Activated CD4-positive, alpha-beta T cell treated with anti-CD3 and anti-CD28 coated beads for 4 hours (primary cell): Measurements from ENCODE around the gene NECAB2.

Source experiments
- DNase-seq, 2 donors: peaks; one replicate each; pipeline ENCODE4 v3.0.0-alpha.2; 2020

Gene NECAB2

DNA sequence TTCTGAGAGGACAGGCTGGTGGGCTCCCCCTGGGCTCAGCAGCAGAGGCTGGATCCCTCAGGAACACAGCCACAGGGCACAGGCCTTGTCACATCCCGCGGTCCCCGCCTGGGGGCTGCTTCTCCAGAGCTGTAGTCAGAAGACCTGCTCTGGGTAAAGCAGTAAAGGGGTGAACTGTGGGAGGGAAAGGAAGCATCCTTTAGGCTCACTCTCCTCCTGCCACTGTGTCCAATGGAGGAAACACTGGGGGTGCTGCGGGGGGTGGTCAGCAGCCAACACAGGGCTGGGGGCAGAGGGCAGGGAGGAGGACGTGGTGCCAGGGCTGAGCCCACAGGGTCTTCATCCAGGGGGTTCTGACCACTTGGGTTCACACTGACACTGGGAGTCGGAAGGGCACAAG lies 79.6 kb downstream of the NECAB2 start:
- DNase-seq: no peak

DNA sequence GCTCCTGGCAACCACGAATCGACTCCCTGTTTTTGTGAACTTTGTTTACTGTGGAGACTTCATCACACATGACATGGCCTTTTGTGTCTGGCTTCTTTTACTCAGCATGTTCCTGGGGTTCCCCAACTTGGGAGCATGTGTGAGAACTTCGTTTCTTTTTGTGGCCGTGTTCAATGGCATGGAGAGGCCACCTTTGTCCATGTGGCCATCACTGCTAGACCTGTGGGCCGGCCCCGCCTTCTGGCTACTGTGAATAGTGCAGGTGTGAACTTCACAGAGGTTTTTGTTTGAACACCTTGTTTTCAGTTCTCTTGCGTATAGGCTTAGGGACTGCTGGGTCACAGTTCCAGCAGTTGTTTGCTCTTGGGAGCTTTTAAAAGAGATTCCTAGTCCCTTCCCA lies 80.2 kb downstream of the NECAB2 start:
- DNase-seq: no peak

GRCh38 chr16:84048871-84049270 lies 80.8 kb downstream of the NECAB2 start:
- DNase-seq: no peak

- DNase-seq: no peak
These were observed 81.5 kb downstream of the NECAB2 start for GRCh38 chr16:84049403-84050060.

- no peak for DNase-seq
These were observed 82.3 kb downstream of the NECAB2 start for GRCh38 chr16:84050316-84050715.

- DNase-seq: no peak
These were observed 84.1 kb downstream of the NECAB2 start for GRCh38 chr16:84052071-84052622.
